Stimulated activated CD8-positive, alpha-beta memory T cell treated with anti-CD3 and anti-CD28 coated beads, Interleukin-12 subunit alpha, Interleukin-12 subunit beta, amount 100 ng/mL, for 24 hours (primary cell): Measurements from ENCODE around the gene DISP2.

Experiments used
- DNase-seq: peaks from one replicate; pipeline ENCODE4 v3.0.0-alpha.2; 2020; ENCODE audit errors: extremely low read depth

The DISP2 gene, protein sequence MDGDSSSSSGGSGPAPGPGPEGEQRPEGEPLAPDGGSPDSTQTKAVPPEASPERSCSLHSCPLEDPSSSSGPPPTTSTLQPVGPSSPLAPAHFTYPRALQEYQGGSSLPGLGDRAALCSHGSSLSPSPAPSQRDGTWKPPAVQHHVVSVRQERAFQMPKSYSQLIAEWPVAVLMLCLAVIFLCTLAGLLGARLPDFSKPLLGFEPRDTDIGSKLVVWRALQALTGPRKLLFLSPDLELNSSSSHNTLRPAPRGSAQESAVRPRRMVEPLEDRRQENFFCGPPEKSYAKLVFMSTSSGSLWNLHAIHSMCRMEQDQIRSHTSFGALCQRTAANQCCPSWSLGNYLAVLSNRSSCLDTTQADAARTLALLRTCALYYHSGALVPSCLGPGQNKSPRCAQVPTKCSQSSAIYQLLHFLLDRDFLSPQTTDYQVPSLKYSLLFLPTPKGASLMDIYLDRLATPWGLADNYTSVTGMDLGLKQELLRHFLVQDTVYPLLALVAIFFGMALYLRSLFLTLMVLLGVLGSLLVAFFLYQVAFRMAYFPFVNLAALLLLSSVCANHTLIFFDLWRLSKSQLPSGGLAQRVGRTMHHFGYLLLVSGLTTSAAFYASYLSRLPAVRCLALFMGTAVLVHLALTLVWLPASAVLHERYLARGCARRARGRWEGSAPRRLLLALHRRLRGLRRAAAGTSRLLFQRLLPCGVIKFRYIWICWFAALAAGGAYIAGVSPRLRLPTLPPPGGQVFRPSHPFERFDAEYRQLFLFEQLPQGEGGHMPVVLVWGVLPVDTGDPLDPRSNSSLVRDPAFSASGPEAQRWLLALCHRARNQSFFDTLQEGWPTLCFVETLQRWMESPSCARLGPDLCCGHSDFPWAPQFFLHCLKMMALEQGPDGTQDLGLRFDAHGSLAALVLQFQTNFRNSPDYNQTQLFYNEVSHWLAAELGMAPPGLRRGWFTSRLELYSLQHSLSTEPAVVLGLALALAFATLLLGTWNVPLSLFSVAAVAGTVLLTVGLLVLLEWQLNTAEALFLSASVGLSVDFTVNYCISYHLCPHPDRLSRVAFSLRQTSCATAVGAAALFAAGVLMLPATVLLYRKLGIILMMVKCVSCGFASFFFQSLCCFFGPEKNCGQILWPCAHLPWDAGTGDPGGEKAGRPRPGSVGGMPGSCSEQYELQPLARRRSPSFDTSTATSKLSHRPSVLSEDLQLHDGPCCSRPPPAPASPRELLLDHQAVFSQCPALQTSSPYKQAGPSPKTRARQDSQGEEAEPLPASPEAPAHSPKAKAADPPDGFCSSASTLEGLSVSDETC (N-terminal part only)

DNA sequence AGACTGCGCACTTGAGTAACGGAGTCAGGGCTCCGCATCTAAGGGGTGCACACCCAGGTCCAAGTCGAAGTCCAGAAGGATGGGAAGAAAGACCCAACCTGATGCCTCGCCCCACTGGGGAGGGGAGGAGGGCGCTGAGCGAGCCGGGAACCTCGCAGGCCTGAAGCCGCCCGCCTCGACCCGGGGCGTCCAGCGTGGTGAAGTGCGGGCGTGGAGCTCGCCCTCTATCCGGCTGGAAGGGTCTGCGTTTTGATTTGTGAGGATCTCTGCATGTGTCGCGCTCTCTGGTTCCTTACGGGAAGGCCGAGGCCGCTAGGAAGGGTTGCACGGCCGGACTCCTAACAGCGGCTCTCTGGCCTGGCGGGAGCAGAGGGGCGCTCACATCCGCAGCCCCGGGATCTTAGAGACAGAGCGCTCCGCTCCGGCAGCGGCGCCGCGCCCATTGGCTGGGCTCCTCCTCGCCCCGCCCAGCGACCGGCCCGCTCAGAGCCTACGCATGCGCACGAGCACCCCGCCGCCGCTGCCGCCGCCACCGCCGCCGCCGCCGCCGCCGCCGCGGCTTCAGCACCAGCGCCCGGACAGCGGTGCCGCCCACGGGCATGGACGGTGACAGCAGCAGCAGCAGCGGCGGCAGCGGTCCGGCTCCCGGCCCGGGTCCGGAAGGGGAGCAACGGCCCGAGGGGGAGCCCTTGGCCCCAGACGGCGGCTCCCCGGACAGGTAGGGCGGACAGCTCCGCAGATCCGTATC lies at the start of gene DISP2:
Gene DISP2 (plus strand): TSS at position 497 of the 748 bp plus-strand sequence. CDS start 103 bp downstream, at position 600.
- peak; percentile 72 for DNase-seq

DNA sequence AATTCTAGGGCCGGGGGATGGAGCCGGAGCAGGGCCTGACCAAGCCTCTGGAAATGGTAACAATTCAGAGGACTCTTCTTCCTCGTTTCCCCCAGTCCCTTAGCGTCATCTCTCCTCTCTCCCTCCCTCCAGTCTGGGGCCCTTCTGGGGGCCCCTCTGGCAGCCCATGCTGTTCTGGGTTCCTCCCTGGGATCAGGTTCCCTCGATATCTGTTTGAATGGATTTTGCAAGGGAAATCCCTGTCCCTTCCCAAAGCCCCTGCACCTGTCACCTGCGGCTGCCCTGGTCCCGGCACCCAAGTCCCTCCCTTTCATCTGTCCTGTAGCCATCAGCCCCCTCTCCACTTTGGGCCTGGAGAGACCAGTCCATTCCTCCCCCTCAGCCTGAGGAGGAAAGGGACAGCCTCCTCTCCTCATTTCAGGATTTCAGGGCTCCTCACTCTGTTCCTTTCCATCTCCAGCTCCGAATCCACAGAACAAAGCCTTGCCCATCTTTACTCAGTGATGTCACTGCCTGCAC lies 48.6 kb upstream of the DISP2 start:
- no peak for DNase-seq

DNA sequence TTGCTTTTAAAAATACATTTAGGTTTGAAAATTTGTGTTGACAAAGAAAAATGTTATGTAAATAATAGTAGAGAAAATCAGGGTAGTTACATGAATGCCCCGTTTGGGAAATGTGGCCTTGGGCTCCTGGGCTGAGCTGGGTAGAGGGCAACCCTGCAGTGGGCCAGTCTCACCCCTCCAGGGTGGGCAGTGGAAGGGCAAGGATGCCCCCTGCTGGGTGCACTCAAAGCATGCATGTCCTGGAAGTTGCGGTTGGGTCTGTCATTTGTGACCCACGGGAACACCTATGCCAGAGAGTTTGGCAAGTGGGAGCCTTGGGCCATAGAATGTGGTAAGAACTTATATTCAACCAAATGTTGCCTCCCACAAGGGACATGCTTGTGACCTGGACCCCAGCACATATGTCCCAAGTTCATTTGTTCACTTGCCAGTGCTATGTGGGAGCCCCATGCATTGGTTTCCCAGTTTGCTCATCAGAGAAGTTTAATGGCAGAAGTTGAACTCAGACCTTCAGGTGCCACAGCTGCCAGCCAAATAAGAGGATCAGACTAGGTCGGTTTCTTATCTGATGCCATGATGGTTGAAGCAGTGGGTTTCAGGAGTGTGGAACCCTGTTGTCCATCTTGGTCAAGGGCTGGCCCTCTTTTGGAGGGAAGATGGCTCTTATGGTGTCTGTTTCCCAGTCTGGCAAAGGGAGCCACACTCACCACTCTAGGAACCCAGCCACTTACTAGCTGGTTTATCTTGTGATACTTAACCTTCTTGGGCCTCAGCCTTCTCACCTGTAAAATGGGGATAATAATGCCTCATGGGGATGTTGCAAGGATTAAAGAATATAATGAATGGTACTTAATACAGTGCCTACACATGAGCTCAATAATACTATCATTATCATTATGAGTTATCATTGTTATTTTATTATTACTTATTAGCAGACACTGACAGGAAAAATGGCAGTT lies 47.7 kb upstream of the DISP2 start:
- no peak for DNase-seq

DNA sequence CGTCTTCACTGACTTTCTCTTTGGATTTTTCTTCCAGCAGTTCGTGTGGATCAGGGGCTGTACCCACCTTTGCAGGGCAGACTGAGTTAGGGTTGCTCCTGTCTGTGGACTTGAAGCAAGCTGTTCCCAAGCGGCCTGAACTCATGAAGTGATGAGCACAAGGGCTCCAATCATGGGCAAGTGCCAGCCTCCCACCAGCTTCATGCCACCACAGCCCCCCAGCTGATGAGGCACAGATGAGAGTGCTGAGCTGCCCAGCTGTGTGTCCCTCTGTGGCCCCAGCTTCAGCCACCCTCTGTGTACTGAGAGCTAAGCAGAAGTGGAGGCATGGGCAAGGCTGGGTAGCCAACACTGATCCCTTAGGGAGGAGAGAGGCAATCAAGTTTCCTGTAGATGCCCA lies 47.0 kb upstream of the DISP2 start:
- no peak for DNase-seq

DNA sequence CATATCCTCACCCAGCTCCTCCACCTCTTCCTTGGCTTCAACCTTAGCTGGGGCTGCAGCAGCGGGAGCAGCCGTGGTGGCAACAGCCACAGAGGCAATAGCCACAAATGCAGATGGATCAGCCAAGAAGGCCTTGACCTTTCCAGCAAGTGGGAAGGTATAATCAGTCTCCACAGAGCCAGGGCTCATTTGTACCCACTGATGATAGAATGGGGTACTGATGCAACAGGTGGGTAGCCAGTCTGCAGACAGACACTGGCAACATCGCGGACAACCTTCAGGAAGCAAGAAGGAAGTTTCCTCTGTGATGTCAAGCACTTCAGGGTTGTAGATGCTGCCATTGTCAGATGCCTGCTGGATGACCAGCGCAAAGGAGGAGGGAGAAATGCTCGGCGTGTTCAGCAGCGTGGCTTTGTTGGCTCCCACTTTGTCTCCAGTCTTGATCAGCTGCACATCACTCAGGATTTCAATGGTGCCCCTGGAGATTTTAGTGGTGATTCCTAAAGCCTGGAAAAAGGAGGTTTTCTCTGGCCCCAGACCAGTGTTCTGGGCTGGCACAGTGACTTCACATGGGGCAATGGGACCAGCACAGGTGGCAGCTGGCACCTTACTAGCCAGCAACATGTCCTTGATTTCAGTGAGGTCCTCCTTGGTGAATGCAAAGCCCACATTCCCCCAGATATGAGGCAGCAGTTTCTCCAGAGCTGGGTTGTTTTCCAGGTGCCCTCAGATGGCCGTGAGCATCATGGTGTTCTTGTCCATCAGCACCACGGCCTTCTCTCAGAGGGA lies 45.5 kb upstream of the DISP2 start:
- DNase-seq: no peak

DNA sequence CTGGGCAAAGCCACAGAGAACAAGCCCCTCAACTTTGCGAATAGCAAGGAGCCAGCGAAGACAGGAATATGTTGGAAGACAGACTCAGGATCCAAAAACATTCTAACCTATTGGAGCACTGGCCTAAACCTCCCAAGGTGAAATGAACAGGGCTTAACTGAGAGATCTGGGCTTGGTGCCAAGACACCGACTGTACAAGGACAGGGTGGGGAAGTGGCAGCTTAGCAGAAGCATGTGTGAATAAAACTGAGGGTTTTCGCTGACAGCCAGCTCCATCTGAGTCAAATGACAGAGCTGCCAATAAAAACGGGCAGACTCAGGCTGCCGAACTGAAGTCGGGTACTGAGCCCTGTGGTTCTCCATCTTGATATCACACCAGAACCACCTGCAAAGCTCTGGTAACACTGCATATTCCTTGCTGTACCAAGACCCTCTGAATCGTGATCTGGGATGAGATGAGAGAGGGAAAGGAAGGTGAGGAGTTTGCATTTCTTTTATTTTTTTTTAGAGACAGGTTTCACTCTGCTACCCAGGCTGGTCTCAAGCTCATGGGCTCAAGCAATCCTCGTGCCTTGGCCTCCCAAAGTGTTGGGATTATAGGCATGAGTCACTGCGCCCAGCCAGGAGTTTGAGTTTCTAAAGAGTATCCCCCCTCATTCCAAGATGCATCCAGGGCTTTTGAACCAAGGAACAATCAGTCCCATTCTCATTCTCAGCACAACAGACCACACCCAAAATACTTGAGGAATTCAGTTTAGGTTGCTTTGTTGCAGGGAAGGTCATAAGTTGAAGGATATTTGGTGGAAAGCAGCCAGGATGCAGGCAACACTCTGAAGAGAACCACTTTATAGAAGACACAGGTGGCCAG lies 44.3 kb upstream of the DISP2 start:
- DNase-seq: no peak

DNA sequence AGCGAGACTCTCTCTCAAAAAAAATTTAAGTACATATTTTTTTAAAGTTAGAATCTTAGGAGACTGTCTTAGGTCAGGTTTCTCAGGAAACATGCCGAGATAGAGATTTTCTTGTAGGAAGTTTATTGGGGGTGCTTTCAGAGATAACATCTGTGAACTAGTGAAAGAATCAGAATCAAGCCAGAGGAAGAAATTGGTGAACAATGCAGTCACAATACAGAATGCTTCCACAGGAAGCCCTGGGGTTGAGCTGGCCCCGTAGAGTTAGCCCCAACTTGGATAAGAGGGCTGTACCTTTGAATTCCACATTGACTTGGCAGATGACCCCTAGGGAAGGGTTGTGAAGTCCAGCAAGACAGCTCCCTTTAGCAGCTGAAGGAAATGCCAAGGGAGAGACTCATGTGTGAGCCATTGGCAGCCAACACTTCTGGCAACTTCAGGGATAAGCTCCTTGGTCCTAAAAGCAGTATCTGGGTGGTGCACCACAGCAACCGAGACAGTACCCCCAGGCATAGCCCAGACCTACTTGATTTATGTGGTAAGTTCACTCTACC lies 43.2 kb upstream of the DISP2 start:
- no peak for DNase-seq

DNA sequence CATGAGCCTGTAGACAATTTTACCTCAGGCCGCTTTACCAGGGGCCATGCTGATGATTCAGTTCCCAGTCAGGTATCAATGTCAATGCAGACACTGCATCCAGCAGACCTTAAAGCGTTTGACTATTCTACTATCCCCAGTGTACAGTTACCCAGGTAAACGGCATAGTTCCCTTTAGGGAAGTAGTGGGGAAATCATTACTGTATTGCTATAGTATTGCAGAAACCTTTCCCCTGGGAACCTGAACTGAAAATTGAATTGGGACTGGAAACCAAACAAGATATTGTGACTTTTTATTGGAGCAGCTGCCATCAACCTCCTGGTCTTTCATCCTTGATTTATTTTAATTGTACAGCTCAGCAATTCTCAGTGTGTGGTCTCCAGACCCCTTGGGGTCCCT lies 41.1 kb upstream of the DISP2 start:
- DNase-seq: no peak

DNA sequence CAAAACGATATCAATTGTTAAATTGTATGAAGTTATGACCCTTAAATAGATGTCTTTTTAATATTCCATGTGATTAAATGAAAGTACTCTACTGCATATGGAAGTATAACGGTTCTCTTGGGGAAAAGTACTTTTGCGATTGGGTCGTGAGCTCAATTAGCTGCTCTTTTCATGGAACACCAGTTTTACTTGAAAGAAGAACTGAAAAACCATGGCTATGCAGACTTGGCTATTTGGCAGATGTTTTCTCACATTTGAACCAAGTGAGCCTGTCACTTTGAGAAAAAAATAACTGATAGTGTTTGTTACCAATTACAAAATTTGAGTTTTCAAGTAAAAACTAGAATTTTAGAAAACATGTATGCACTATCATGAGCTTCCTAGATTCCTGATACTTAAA lies 40.4 kb upstream of the DISP2 start:
- no peak for DNase-seq

DNA sequence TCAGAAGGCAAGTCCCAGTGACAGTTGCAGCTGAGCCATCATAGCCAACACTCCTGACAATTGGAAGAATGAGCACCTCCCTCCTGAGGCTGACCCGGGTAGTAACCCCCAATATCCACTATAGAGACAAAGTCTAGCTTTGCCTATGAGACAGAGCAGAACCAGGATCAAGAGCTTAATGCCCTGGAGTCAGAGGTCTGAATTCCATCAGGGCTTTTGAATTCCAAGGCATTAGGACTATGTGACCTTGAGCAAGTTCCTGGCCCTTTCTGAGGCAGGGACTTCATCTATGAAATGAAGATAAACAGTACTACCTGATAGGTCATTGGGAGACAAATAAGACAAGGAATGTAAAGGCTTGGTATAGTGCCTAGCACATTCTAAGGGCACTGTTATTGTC lies 37.6 kb upstream of the DISP2 start:
- DNase-seq: no peak

DNA sequence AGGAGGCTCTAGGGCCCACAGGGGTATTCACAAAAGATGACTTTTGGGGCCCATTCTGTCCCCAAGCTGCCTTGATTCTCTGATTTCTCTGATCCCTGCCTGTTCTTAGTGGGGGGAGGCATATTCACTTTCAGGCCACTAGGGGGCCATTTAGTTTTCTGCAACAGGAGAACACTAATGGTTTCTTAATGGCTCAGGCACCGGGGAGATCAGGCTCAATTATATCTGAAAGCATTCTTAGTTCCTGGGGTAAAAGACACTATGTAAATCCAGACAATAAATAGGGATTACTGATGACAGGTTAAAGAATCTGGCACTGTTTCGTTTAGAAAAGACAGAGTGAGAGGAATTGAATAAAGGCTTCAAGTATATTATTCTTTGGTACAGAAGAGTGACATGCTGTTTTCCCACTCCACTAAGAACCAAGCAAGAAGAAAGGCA lies 37.1 kb upstream of the DISP2 start:
- no peak for DNase-seq

DNA sequence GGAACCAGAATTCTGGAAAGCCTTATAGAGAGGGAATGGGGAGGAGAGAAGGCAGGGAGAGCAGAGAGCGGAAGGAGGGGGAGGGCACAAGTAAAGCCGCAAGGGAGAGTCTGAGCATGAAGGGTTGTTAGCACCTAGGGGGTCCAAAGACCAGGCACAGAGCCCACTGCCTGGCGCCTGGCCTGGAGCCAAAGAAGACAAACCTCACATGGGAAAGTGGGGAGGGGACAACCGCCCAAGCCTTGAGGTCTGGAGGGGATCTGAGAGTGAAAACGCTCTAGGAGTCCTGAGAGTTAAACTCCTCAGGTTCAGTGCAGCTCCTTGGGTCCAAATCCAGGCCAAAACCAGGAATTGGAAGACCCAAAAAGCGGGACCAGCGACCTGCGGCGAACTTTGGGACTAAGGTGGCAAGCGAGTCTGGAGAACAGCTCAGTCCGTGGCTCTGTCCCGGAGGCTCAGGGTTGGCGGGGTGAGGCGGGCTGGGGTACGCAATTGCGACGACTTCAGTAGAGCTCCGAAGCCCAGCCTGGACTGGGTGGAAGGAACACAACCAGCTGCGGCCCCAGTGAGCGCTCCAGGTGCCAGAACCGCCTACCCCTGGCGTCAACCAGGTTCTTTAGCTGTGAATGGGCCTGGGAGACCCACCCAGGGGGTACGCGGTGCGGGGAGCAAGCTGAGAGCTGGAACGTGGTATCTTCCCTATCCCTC lies 35.3 kb upstream of the DISP2 start:
- DNase-seq: no peak

DNA sequence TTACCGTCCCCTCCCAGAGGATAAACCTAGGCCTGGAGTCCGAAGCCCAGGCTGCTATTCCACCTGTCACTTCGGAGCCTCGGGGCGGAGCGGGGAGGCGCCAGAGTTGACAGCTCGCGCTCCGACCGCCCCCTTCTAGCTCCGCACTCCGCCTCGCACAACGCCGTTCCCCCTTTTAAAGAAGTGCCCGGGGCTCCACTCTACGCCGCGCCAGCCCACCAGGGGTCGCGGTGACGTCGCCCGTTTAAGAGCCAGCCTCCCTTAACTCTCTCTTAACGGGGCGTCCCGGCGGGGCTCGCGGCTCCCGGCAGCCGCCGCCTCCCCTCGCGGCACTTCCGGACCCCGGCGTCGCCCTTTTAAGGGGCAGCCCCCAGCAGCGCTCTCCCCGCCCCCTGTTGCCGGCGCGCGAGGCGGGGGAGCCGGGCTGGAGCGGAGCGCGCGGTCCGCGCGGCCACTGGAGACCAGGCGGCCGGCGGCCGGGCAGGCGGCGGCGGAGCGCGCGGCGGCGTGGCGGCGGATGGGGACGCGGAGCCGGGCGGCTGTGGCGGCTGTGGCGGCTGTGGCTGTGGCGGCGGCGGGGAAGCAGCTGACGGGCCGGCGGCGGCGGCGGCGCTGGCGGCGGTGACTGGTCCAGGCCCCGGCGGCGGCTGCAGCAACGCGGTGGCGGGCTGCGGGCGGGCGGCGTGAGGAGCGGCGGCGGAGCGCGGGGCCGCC lies 34.6 kb upstream of the DISP2 start, which contains the start of gene INAFM2:
Gene INAFM2 (plus strand): TSS at position 454 of the 714 bp plus-strand sequence. CDS start 364 bp downstream, outside the sequence.
- peak; percentile 79 for DNase-seq

DNA sequence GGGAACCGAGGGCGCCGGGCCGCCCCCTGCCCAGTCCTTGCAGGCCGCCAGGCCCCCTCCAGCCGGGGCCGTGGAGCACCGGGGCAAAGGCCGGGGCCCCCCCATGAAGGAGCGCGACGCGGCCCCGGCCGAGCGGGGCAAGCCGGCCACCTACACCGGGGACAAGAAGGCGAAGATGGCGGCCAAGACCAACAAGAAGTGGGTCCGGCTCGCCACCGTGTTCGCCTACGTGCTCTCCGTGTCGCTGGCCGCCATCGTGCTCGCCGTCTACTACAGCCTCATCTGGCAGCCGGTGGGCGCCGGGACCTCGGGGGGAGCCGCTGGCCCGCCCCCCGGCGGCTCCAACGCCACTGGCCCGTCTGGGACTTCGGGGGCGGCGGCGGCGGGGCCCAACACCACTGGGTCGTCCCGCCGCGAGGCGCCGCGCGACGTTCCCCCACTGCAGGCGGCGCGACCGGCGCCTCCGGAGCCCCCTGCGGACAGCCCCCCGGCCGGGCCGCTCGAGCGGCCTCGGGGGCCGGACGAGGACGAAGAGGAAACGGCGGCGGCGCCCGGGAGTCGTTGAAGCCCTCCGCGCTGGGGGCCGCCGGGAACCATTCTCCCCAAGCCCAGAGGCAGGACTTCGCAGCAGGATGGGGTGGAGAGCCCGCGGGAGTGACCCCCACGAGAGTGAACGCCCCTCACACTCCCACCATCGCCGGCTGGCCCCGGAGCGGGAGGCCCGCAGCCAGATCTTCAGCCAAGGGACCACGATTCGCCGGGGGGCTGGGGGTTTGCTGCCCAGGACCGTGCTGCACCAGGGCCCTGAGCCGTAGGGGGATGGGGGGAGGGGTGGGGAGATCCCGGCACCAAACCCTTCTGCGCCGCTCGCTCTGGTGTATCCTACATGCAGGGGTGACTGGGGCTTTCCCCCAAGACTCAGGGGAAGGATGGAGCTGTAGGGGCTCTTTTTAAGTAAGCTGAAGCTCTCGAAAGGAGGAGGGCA lies 33.8 kb upstream of the DISP2 start:
- DNase-seq: no peak

DNA sequence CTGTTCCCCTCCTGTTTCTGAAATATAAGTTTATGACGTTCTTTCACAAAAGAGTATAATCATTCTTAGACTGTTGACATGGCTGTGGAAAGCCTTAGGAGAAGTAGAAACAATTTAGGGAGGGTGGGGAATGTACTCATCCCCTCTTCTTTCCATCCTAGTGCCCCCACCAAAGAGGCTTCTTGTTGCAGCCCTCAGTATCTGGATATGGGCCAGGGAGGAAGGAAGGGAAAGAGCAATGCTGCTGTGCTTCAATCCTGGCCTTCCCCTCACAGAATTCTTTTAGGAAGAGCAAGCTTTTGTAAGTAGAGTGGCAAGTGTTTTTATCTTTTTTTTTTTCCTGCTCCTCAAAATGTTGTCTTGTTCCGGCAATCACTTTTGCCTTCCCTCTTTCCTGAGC lies 32.8 kb upstream of the DISP2 start:
- DNase-seq: no peak
